Activated CD8-positive, alpha-beta memory T cell treated with anti-CD3 and anti-CD28 coated beads for 36 hours (primary cell): ENCODE measurements around the gene RPS21. TPM values are rescaled to one million over a fixed set of nuclear protein-coding genes. Genes with fewer than 3 reads are reported as not detected.

Source experiments
- CTCF ChIA-PET: fragments of 350-600 bp; sonication (Branson Sonifier 250); formaldehyde crosslinking; loops from one replicate; lab custom pipeline; 2021; ENCODE audit warnings: antibody characterized with exemption; lab: Charles Lee
- POLR2A ChIA-PET: fragments of 350-600 bp; sonication (Branson Sonifier 250); formaldehyde crosslinking; loops from one replicate; lab custom pipeline; 2021; ENCODE audit warnings: antibody characterized with exemption; lab: Charles Lee
- total RNA-seq, 2 experiments: library from RNA; stranded (reverse); gene quantifications; one replicate each; pipeline ENCODE4 v1.2.3, GENCODE V29; 2021

RPS21 gene
- total RNA-seq, 2 experiments from 2014 or later = 2,101 to 2,191 TPM

GRCh38 chr20:62404112-62404665, 17.3 kb downstream of the RPS21 start:
- ChIA-PET CTCF (no interaction called here), POLR2A (no interaction called here)

- CTCF ChIA-PET = no interaction called here
- POLR2A ChIA-PET = no interaction called here
These were observed 17.8 kb downstream of the RPS21 start for GRCh38 chr20:62404761-62405107.

GRCh38 chr20:62405108-62405980, 18.4 kb downstream of the RPS21 start:
- CTCF ChIA-PET = no interaction called here
- POLR2A ChIA-PET = no interaction called here

GRCh38 chr20:62405981-62406513, 19.1 kb downstream of the RPS21 start:
- CTCF ChIA-PET = no interaction called here
- POLR2A ChIA-PET = no interaction called here

GRCh38 chr20:62406635-62407176, 19.8 kb downstream of the RPS21 start:
- ChIA-PET POLR2A (no interaction called here), CTCF (interaction anchor here (1.1 kb wide), 1 partner anchor 210 kb away, joined by 3 read pairs; no protein-coding TSS in a partner anchor)

- ChIA-PET CTCF (interaction anchor here (1.1 kb wide), 1 partner anchor 209 kb away, joined by 3 read pairs; no protein-coding TSS in a partner anchor), POLR2A (no interaction called here)
These were observed 20.5 kb downstream of the RPS21 start, which contains the start of gene CABLES2 for GRCh38 chr20:62407221-62407992. TSS of gene CABLES2 (minus strand) at chr20:62407285. CDS start at chr20:62407276, 9 bp downstream.

GRCh38 chr20:62408055-62408454, 21.2 kb downstream of the RPS21 start:
- POLR2A ChIA-PET = no interaction called here
- CTCF ChIA-PET = interaction anchor here (1.1 kb wide), 1 partner anchor 209 kb away, joined by 3 read pairs; no protein-coding TSS in a partner anchor

GRCh38 chr20:62408640-62409039, 21.7 kb downstream of the RPS21 start:
- ChIA-PET POLR2A (no interaction called here), CTCF (interaction anchor here (1.6 kb wide), 1 partner anchor 10 kb away, joined by 3 read pairs; no protein-coding TSS in a partner anchor)

- ChIA-PET CTCF (interaction anchor here (0.8 to 1.8 kb wide), 9 partner anchors 8 to 385 kb away, joined by 3 to 7 read pairs (median 3); partner anchors contain the start of gene RPS21), POLR2A (no interaction called here)
These were observed 22.4 kb downstream of the RPS21 start for GRCh38 chr20:62409086-62409853.

- ChIA-PET POLR2A (no interaction called here), CTCF (interaction anchor here (0.8 to 1.8 kb wide), 11 partner anchors 8 to 398 kb away, joined by 3 to 7 read pairs (median 3); partner anchors contain the start of gene RPS21)
These were observed 23.2 kb downstream of the RPS21 start for GRCh38 chr20:62409931-62410745.

GRCh38 chr20:62410746-62411478, 24.0 kb downstream of the RPS21 start:
- ChIA-PET POLR2A (no interaction called here), CTCF (interaction anchor here (1.0 to 1.8 kb wide), 6 partner anchors 24 to 398 kb away, joined by 3 to 4 read pairs (median 3); partner anchors contain the start of gene RPS21)

- CTCF ChIA-PET = interaction anchor here (1.4 kb wide), 1 partner anchor 397 kb away, joined by 3 read pairs; no protein-coding TSS in a partner anchor
- POLR2A ChIA-PET = no interaction called here
These were observed 24.7 kb downstream of the RPS21 start for GRCh38 chr20:62411479-62412193.

GRCh38 chr20:62412194-62413024, 25.5 kb downstream of the RPS21 start:
- ChIA-PET CTCF (no interaction called here), POLR2A (no interaction called here)

GRCh38 chr20:62413025-62413570, 26.2 kb downstream of the RPS21 start:
- ChIA-PET POLR2A (no interaction called here), CTCF (no interaction called here)

GRCh38 chr20:62413896-62414481, 27.1 kb downstream of the RPS21 start:
- CTCF ChIA-PET = no interaction called here
- POLR2A ChIA-PET = no interaction called here
